ENCODE results near the gene SGCD.

The SGCD gene

DNA sequence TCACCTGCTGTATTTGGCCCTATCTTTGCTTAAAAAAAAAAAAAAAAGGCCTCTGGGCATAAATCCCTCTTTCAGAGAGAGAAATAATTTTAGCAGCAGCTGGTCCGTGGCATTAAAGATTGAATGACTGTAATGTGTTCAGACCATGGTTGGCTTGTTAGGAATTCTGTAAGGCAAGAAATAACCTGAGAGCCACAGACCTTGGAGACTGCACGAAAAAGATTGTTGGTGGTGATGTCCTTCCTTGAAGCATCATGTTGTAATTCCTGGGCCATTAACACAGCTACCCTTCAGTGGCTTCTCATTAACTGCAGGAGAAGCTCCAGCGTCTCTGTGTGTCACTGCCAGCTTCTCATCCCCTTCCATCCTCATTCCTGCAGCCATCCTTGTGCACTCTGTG lies 79.0 kb downstream of the SGCD start:
- DNase-seq, result no peak

DNA sequence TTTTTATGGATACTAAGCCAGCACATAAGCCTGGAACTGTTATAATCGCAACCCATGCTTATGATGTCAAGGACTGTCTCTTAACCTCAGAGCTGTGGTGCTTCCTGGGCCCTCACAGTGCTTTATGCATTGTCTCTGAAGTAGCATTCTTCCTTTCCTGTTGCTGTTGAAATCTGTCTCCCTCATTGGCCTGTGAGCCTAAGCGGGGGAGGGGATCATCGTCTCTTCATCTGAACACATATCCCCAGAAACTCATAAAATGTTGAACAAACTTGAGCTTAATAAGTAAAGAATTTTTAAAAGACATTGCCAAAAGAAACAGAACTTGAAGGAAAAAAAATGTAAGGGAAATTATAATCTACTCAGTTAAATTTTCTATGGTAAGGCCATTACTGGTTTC lies 80.3 kb downstream of the SGCD start:
- no peak for DNase-seq

DNA sequence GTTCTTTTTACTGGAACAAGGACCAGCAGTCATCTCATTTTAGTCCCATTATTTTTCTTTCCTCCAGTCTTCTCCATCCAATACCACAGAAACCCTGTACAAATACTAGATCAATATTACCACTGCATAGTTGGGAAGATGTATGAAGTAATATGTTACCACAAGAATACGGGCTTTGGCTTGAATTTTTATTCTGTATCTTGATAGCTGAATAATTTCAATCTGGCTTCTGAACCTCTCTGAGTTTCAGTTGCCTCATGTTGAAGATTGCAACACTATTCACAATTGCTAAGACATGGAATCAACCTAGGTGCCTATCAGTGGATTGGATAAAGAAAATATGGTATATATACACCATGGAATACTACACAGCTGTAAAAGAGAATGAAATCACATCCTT lies 82.9 kb downstream of the SGCD start:
- no peak for DNase-seq

DNA sequence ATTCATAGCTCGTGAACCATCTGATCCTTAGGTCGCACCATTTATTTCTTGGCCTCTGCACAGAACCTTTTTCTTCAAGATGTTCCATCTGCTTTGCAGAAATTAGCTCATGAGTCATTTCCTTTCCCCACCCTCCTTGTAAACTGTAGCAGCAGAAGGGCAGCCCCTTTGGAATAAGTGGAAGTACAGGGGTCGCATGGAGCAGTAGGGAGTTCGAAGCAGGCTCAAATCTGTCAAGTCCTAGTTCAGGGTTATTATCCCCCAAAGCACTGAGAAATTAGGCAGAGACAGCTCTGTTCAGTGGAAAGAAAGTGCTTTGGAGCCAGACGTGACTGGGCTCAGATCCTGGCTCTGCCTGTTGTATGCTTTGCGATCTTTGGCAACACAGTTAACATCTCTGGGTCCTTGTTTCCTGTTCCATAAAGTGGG lies 84.2 kb downstream of the SGCD start:
- no peak for DNase-seq

DNA sequence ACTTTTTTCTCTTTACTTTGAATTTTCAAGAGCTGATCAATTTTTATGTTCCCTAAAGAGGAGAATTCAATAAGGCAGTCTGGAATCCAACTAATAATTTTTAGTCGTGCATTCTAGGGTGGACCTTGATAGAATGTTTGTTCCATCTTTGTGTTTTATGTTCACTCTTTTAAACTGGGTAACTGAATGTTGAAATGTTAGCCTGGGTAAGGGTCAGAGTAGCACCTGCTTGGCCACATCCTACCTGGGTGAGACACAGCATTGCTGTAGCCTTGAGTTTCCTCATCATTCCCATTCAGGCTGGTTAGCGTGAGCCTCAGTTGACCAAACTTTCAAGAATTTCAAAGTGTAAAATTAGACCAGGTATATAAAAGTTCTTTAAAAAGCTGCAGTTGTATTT lies 85.0 kb downstream of the SGCD start:
- no peak for DNase-seq

DNA sequence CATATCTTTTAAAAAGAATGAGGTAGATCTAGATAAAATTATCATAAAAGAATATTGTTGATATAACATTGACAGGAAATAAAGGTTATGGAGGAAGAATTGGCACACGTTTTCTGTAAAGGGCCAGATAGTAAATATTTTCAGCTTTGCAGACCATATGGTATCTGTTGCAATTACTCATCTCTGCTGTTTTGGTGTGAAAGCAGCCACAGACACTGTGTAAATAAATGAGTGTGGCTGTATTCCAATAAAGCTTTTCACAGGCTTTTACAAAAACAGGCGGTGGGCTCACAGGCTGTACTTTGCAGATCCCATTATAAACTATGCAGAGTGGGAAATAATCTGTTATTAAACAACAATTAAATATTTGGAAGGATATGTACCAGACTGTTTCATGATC lies 87.4 kb downstream of the SGCD start:
- DNase-seq, result no peak

DNA sequence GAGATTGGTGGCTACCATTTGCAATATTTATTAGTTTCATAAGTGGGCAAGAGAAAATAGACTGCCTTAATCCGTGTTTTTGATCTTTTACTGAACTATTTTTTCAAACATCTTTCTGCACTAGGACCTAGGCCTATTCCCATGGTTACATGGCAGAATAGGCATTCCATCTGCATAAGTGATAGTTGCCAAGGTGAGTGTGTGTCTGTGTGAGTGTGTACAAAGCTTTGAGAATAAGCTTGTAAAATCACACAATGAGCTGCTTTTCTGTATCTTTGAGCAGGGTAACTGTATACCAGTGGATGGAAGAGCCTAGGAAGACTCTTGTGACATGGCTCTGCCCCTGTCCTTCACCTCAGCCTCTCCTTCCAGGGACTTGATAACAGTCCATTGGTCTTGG lies 92.7 kb downstream of the SGCD start:
- no peak for DNase-seq

DNA sequence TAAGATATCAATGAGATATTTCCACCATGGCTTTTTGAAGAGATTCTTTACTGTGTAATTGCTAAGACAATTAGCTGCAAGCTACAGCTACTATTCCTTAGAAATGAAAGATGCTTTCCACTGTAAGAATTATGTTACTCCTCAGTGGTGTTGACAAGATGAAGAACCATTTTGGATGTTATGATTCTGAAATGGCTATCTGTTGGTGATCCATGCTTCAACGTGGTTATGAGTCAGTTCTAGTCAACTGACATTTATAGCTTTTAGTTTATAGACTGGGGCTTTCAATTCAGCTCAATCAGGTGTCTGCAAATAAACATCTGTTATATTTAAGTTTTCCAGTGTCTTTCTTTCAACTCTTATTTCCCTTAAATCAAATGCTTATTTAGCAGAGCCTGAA lies 93.7 kb downstream of the SGCD start:
- no peak for DNase-seq

DNA sequence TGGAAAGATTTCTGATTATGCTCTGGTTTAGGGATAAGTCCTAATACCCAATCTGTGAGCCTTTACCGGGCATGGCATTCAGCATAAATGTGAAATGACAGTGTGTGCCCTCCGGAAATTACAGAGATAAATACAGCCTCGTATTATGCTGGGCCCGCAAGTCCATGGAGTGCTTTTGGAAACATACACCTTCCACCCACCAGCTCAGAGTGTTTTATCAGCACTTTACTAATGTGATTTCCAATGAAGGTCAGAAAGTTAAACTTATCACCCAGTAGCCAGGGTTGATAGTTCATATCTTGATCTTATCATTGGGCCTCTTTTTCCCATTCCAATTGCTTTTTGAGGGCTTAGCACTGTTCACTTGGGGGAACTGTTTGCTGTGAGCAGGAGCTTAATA lies 94.8 kb downstream of the SGCD start:
- no peak for DNase-seq

DNA sequence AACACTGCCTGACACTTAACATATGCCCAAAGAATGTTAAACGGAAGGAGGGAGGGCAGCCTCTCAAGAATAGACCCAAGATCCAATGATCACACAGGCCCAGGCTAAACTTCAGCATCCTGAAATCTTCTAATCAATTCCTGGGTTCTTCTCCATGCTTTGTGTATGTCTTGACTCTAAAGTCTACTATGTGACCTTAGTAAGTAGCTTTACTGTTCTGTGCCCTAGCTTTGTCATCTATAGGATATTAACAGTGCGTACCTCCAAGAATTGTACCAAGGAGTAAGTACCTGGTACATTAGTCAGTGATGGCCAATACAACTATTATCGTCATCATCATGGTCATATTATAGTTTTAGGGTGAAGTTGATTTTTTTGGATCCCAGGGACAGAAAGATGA lies 96.6 kb downstream of the SGCD start:
- DNase-seq, result no peak

DNA sequence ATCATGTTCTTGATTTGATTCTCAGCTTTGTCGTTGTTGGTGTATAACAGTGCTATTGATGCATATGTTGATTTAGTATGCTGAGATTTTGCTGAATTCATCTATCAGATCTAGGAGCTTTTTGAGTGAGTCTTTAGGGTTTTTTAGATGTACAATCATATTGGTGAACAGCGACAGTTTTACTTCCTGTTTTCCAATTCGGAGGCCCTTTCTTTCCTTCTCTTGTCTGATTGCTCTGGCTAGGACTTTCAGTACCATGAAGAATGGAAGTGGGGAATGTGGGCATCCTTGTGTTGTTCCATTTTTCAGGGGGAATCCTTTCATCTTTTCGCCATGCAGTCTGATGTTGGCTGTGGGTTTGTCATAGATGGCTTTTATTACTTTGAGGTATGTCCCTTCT lies 100.4 kb downstream of the SGCD start:
- no peak for DNase-seq

DNA sequence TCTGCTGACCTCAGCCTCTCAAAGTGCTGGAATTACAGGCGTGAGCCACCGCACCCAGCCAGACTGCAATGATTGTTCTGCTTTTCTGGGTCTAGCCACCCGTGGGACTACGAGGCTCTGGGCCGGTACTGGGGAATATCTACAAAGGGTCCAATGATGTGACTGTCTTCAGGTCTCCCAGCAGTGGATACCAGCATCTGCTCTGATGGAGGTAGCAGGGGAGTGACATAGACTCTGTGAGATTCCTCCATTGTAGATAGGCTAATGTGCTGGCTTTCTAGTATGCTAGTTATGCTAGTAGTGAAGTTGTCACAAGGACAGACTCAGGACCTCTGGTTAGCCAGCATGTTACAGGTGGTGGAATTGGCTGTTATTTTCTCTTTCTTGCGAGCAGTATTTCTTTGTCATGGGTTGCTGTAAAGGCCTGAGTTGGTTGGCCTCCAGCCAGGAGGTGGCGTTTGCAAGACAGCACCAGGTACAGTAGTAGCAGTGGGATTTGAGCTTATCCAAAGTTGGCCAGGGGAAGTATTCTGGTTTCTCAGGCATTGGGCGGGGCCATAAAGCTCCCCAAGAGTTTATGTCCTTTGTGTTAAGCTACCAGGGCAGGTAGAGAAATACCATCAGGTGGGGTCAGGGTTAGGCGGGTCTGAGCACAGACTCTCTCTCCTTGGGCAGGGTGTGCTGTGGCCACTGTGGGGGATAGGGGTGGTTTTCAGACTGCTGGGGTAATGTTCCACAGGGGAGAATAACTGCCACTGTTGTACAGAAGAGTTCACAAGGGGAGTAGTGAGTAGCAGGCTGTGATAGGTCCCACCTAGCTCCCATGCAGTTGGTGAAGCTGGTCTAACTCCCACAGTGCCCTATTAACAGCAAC lies 105.2 kb downstream of the SGCD start:
- DNase-seq, result no peak

DNA sequence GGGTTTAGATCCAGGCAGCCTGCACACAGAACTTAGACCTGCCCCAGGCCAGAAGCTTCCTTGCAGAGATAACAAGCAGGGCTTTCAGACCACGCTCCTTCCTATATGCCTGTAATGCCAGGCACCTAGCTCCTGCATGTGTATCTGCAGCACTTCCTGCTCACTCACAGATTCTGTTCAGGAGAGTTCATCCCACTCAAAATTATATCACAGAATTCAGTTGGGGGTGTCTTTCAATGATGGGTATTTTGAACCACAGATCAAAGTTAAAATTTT lies 105.8 kb downstream of the SGCD start:
- no peak for DNase-seq

DNA sequence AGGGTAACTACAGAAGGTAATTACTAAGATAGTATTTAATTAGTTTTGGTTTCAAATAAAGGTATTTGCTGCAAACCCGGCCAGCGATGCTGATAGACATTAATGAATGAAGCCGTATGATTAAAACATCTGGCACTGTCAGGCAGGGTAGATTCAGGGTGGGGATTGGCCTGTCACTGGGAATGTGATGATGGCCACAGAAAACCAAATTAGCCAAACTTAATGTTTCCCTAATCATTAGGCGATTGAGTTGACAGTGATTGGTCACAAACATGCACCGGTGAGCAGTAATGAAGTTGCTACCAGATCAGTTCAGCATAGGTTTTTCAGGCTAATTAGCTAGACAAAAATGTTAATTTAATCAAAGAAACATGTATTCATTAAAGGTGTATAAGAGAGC lies 107.5 kb downstream of the SGCD start:
- DNase-seq, result no peak

DNA sequence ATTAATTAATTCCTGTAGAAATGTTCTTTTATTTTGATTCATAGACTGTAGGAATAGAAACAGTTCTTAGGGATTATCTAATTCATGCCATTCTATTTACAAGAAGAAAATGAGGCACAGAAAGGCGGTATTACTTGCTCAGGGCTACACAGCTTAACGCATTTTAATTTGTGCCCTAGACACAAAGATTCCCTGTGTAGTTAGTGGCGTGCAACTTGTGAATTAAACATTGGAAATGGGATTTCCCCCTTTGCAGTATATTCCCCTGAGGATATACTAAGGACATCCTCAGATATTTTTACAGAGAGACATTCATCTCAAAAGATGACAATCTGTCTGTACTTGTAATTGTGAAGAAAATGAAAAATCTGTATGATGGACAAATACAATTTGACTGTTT lies 108.1 kb downstream of the SGCD start:
- no peak for DNase-seq

DNA sequence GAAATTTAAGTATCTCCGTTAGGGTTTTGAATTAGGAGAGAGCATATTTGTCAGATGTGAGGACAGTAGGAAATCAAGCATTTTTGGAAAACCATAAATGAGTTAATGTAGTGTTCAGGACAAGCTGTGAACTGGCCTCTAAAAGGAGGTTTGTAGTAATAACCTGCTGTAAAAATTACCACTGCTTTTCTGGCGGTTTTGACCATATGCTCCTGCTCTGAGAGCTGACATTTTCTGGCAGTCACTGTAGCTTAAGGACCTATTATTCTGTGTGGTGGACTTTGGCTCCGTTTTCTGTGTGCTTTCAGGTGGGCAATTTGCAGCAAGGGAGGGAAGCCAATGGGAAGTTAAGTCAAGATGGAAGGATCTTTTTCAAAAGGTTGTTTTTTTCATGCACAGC lies 111.1 kb downstream of the SGCD start:
- no peak for DNase-seq

DNA sequence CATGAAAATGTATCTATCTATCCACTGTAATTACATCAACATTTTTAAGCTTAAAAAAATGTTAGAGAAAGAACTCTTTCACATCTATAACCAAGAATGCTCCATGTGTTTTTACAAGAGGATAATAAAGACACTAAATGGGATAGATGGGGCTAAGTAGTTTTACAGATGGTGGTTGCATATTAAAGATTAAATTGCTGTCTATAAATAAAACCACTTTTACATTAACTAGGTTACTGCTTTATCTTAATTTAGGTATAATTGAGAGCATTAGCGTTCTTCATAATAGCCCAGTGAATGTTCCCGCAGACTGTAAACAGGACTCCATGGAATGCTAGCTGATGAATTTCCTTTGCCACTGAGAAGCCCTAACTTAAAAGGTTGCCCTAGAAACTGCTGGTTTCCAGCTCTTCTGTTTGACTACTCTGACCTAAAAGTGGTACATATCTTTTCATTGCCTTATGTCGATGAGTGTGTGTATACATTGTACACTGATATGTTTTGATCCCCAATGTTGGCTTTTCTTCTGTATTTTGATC lies 117.9 kb downstream of the SGCD start:
- peak; percentile 4 for DNase-seq

DNA sequence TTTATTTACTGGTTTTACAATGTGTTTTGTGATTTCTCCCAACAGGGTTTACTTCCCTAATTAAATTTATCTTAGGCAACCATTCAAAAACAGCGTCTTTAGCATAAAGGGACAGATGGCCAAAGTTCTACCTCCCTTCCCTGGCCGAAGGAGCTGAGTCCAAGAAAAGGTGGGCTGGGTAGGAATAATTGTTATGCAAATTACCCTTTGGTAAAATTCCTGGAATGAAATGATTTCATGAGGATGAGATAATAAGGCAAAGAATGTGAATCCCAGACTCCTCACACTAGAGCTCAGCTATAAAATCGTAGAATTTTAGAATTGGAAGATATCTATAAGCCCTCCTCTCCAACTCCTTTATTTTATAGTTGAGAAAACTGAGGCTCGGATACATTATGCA lies 119.6 kb downstream of the SGCD start:
- DNase-seq, result no peak

DNA sequence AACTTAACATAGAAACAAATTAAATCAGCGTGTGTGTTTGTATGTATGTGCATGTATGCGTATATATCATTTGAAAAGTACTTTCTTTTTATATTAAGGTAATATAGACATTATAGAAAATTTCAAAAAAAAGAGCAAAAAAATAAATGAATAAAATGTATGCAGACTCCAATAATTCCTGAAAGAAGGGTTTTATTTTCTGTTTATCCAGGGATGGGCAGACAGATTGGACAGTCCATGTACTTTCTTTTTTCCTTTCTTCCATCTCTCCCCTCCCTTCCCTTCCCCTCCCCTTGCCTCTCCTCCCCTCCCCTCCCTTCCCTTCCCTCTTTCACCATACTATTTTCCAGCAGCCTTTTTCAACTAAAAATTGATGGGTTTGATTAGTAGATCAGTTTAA lies 123.8 kb downstream of the SGCD start:
- DNase-seq, result no peak

DNA sequence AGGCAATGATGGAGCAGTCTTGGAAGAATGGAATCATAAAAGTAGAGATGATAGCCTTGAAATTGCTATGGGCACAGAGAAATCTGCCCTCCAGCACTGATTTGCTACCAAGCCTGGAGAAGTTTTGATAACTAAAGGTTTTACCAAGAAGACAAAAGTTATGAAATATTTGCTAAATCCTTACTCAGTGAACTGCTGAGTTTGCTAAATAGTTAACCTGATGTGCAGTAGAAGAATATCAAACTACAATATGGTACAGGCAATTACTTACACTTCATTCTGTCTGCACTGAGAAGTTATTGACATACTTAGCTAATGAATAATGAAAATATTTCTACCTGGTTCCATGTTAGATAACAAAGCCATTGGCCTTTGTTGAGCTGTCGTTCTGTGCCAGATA lies 124.5 kb downstream of the SGCD start:
- no peak for DNase-seq

DNA sequence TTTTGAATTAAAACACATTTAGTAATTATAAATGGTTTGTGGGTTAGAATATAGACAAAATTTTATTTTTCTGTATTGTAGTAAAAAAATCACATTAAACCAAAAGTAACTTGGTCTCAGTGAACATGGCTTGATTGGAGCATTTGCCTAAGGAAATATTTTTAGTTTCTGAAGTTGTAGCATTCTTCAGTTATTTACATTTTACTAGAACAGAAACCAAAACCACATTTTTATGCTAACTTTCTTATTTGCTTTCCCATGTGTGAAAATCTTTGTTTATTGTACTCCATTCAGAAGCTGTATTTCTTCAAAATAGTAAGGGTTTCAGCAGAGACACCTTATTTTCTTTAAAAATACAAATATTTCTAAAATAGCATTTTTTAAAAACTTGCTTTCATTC lies 129.9 kb downstream of the SGCD start:
- DNase-seq, result no peak

DNA sequence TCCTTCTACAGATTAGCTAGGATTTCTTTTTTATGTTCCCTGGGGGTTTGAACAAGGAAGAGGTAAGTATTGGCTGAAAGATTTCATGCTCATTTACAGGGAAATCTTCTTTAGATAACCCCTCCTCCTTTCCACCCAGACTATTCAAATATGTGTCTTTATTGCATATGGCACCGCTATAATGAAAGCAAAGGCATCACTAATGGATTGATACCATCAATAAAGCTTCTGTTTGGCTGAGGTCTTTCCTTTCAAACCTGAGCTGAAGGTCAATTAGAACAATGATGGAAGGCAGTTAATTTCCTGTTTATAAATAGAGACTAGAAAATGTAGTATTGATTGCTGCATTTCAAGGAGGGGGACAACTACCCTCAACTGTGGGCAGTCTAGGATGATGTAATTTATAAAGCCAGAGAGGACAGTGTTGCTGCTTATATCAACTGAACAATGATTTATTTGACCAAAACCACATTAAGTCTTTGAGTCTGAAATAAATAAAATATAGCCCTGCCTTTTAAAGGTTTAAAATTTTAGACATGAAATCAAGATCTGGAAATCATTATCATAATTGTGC lies 132.9 kb downstream of the SGCD start:
- no peak for DNase-seq

DNA sequence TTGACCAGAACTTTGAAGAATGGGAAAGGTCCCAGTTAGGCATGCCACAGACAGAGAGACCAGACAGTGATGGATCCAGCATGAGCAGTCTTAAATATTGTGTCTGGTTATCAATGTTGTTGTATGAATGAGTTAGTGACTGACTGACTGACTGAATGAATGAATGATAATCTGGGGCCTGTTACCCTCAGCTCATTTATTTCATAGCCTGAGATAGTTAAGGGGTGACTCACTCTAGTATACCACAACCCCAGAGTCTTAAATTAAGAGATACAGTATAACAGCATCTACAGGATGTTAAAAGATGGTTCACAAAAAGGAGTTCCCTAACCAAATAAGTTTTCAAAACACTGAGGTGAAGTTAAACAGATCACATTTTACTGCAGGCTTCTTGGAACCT lies 133.5 kb downstream of the SGCD start:
- no peak for DNase-seq

DNA sequence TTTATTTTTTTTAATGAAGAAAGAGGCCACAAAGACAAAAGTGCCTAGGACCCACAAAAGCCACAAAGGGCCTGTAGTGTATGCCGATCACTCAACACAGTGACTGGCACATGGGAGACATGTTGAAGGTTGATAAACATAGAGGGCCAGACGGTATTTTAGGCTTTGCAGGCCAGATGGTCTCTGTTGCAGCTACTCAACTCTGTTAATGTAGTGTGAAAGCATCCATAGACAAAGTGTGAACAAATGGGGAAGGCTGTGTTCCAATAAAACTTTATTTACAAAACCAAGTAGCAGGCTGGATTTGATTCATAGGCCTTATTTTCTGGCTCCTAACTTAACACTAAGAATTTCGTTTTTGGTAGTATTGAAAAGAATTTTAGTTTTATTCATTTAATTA lies 139.9 kb downstream of the SGCD start:
- no peak for DNase-seq

DNA sequence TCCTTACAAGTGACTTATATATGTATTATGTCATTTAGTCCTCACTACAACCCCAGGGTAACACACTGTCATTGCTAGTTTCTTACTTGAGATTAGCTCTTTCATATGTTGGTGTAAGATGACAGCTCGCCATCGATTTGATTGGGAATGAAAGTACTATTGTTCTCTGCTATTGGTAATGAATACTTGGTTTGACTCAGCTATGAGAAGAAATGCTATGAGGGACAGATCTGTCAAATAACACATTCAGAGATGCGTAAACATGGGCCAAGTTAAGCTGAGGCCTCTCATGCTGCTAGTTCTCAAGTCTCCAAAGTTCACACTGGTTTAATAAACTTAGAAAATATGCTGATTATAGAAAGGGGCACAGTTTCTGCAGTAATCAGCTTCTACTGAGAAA lies 142.7 kb downstream of the SGCD start:
- no peak for DNase-seq

Measured in NCI-H1105 treated with DMSO at 0.1 percent for 48 hours (cell line).